Nephron progenitor cell (in vitro differentiated cells): Measurements from ENCODE around the gene MVD.

Experiments used
- DNase-seq: peaks from one replicate; pipeline ENCODE4 v3.0.0; 2021
- H3K27ac Mint-ChIP-seq: 2 replicates; pipeline ENCODE4 v1.8.0; 2021; ENCODE audit warnings: mild to moderate bottlenecking, moderate library complexity, mixed read lengths
- H3K27me3 Mint-ChIP-seq: 2 replicates; pipeline ENCODE4 v1.8.0; 2021; ENCODE audit warnings: mild to moderate bottlenecking, low read depth, mixed read lengths; ENCODE audit not compliant: poor library complexity
- H3K36me3 Mint-ChIP-seq: 2 replicates; pipeline ENCODE4 v1.8.0; 2021; ENCODE audit warnings: low read depth, mixed read lengths
- H3K4me1 Mint-ChIP-seq: 2 replicates; pipeline ENCODE4 v1.8.0; 2021; ENCODE audit warnings: mixed read lengths
- H3K4me3 Mint-ChIP-seq: 2 replicates; pipeline ENCODE4 v1.8.0; 2021; ENCODE audit warnings: mild to moderate bottlenecking, moderate library complexity, mixed read lengths
- H3K9me3 Mint-ChIP-seq: 2 replicates; pipeline ENCODE4 v1.8.0; 2021; ENCODE audit warnings: mild to moderate bottlenecking, moderate library complexity, mixed read lengths
- CTCF ChIP-seq: fragments of 200-600 bp; sonication (generic); IDR thresholded peaks from 2 replicates; pipeline ENCODE4 v1.5.0; 2021; ENCODE audit warnings: antibody characterized with exemption

Gene MVD

GRCh38 chr16:88630941-88631340 is 31.9 kb downstream of the MVD start:
- no peak for DNase-seq
- H3K9me3 Mint-ChIP-seq: no peaks in the 10 kb centered on the region
- H3K27me3 Mint-ChIP-seq: peaks cover 17% of the 10 kb centered on the region
- H3K4me1 Mint-ChIP-seq: no peaks in the 10 kb centered on the region
- no peak for TF ChIP-seq CTCF
- no peak overlapping the region for H3K4me3 Mint-ChIP-seq
- H3K36me3 Mint-ChIP-seq: peaks cover 35% of the 10 kb centered on the region
- H3K27ac Mint-ChIP-seq: no peak overlapping the region

GRCh38 chr16:88630433-88630832 is 32.5 kb downstream of the MVD start:
- H3K9me3 Mint-ChIP-seq: no peaks in the 10 kb centered on the region
- no peak overlapping the region for H3K4me3 Mint-ChIP-seq
- TF ChIP-seq CTCF: no peak
- no peak overlapping the region for H3K27ac Mint-ChIP-seq
- peaks cover 35% of the 10 kb centered on the region for H3K36me3 Mint-ChIP-seq
- H3K27me3 Mint-ChIP-seq: peaks cover 12% of the 10 kb centered on the region
- DNase-seq: no peak
- no peaks in the 10 kb centered on the region for H3K4me1 Mint-ChIP-seq

- no peak for TF ChIP-seq CTCF
- Mint-ChIP-seq H3K9me3 (no peaks in the 10 kb centered on the region), H3K27ac (no peak overlapping the region), H3K4me1 (no peaks in the 10 kb centered on the region), H3K27me3 (peaks cover 6% of the 10 kb centered on the region), H3K36me3 (peaks cover 35% of the 10 kb centered on the region), H3K4me3 (no peak overlapping the region)
- no peak for DNase-seq
Measured at GRCh38 chr16:88629835-88630234, 33.1 kb downstream of the MVD start.

GRCh38 chr16:88628512-88628974 is 34.3 kb downstream of the MVD start:
- DNase-seq: peak; percentile 45
- peak; percentile 44 for TF ChIP-seq CTCF
- H3K4me1 Mint-ChIP-seq: no peaks in the 10 kb centered on the region
- H3K27me3 Mint-ChIP-seq: peaks cover 3% of the 10 kb centered on the region
- no peak overlapping the region for H3K4me3 Mint-ChIP-seq
- H3K27ac Mint-ChIP-seq: no peak overlapping the region
- H3K36me3 Mint-ChIP-seq: peaks cover 35% of the 10 kb centered on the region
- H3K9me3 Mint-ChIP-seq: no peaks in the 10 kb centered on the region

GRCh38 chr16:88627531-88628411 is 35.1 kb downstream of the MVD start:
- DNase-seq: no peak
- Mint-ChIP-seq H3K27ac (no peak overlapping the region), H3K36me3 (peaks cover 34% of the 10 kb centered on the region), H3K9me3 (no peaks in the 10 kb centered on the region), H3K27me3 (no peaks in the 10 kb centered on the region), H3K4me3 (no peak overlapping the region), H3K4me1 (no peaks in the 10 kb centered on the region)
- no peak for TF ChIP-seq CTCF

- peaks cover 33% of the 10 kb centered on the region for H3K36me3 Mint-ChIP-seq
- no peak for DNase-seq
- H3K4me3 Mint-ChIP-seq: no peak overlapping the region
- no peaks in the 10 kb centered on the region for H3K27me3 Mint-ChIP-seq
- H3K27ac Mint-ChIP-seq: peak overlapping the region; percentile 55
- no peaks in the 10 kb centered on the region for H3K4me1 Mint-ChIP-seq
- H3K9me3 Mint-ChIP-seq: no peaks in the 10 kb centered on the region
- no peak for TF ChIP-seq CTCF
Measured at GRCh38 chr16:88626646-88627045, 36.2 kb downstream of the MVD start.
